RWPE2 (cell line): Measurements from ENCODE around the gene JAK2.
A peak's percentile ranks its signal among the peaks of the same experiment; 100 is the strongest.

ENCODE experiments used
- ATAC-seq: fragments of 200-7000 bp; cut with Tn5 transposase; 3 replicates; pipeline ENCODE4 v1.9.1; 2021; ENCODE audit warnings: low read depth
- DNase-seq: peaks from one replicate; pipeline ENCODE4 v3.0.0-alpha.2; 2020; ENCODE audit warnings: low spot score
- H3K27ac ChIP-seq: fragments of 450-650 bp; 2 replicates; pipeline ENCODE4 v1.5.1; 2017; ENCODE audit warnings: mild to moderate bottlenecking; ENCODE audit not compliant: poor library complexity, severe bottlenecking
- H3K27me3 ChIP-seq: fragments of 250-450 bp; sonication (Bioruptor Pico); 2 replicates; pipeline ENCODE4 v1.5.1; 2021; ENCODE audit warnings: mild to moderate bottlenecking, moderate library complexity; ENCODE audit not compliant: insufficient read depth, poor library complexity, severe bottlenecking
- H3K36me3 ChIP-seq: fragments of 250-450 bp; sonication (Bioruptor Pico); 2 replicates; pipeline ENCODE4 v1.5.1; 2020; ENCODE audit warnings: low read depth, mild to moderate bottlenecking, moderate library complexity
- H3K4me1 ChIP-seq: fragments of 250-450 bp; sonication (Bioruptor Pico); 2 replicates; pipeline ENCODE4 v1.5.1; 2021; ENCODE audit warnings: mild to moderate bottlenecking, moderate library complexity; ENCODE audit not compliant: insufficient read depth, poor library complexity, severe bottlenecking
- H3K4me3 ChIP-seq: fragments of 250-450 bp; sonication (Bioruptor Pico); 2 replicates; pipeline ENCODE4 v1.5.1; 2021; ENCODE audit warnings: mild to moderate bottlenecking, moderate library complexity; ENCODE audit not compliant: severe bottlenecking
- H3K9me3 ChIP-seq: fragments of 250-450 bp; sonication (Bioruptor Pico); 2 replicates; pipeline ENCODE4 v1.5.1; 2021; ENCODE audit warnings: mild to moderate bottlenecking, moderate library complexity; ENCODE audit not compliant: severe bottlenecking
- CTCF ChIP-seq: fragments of 450-650 bp; IDR thresholded peaks from one replicate; pipeline ENCODE4 v1.5.1; 2017; ENCODE audit warnings: mild to moderate bottlenecking, moderate library complexity; ENCODE audit not compliant: poor library complexity, severe bottlenecking

Gene JAK2

DNA sequence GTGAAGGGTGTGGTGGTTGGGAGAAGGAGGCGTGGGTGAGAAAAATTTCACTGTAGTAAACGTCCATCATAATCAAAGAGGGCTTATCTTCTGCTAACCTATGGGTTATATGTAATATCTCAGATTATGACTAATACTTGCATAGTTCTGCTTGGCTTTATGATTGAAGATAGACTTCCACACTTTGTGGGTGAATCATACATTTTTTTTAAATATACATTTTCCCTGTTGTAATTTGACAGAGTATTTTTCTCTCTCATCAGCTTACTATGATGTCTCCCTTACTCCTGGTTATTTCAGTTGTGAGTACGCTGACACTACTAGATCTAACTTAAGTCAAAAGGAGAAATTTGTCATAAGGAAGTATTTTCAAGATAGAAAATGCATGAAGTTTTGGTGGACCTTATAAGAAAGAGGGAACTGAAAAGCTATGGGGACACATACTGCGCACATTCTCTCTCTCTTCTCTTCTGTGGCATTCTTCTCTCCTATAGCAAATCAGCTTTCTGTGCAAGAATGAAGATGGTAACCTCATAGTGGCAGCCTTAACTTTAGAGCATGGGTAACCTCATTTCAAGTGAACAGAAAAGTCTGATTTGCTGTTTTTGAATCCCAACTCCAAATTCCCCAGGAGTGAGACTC, 4.9 kb upstream of the JAK2 start:
- ATAC-seq, result peak; percentile 28
- DNase-seq, result no peak
- H3K9me3 ChIP-seq, result no peaks in the 10 kb centered on the region
- TF ChIP-seq CTCF, result no peak
- H3K4me3 ChIP-seq, result no peak overlapping the region
- H3K4me1 ChIP-seq, result peaks cover 9% of the 10 kb centered on the region
- H3K27ac ChIP-seq, result no peak overlapping the region
- H3K36me3 ChIP-seq, result no peaks in the 10 kb centered on the region
- H3K27me3 ChIP-seq, result no peaks in the 10 kb centered on the region

- Histone ChIP-seq H3K4me3 (no peak overlapping the region), H3K27me3 (no peaks in the 10 kb centered on the region), H3K27ac (no peak overlapping the region), H3K9me3 (no peaks in the 10 kb centered on the region), H3K36me3 (no peaks in the 10 kb centered on the region), H3K4me1 (peaks cover 13% of the 10 kb centered on the region)
- ATAC-seq (no peak), DNase-seq (no peak)
- TF ChIP-seq CTCF, result no peak
Measured at GRCh38 chr9:4982721-4983482, 2.2 kb upstream of the JAK2 start.

- DNase-seq (no peak), ATAC-seq (no peak)
- Histone ChIP-seq H3K27ac (peak overlapping the region; percentile 73), H3K27me3 (no peaks in the 10 kb centered on the region), H3K9me3 (no peaks in the 10 kb centered on the region), H3K4me1 (peaks cover 13% of the 10 kb centered on the region), H3K36me3 (no peaks in the 10 kb centered on the region), H3K4me3 (no peak overlapping the region)
- TF ChIP-seq CTCF, result no peak
Measured at GRCh38 chr9:4983601-4984165, 1.4 kb upstream of the JAK2 start.

DNA sequence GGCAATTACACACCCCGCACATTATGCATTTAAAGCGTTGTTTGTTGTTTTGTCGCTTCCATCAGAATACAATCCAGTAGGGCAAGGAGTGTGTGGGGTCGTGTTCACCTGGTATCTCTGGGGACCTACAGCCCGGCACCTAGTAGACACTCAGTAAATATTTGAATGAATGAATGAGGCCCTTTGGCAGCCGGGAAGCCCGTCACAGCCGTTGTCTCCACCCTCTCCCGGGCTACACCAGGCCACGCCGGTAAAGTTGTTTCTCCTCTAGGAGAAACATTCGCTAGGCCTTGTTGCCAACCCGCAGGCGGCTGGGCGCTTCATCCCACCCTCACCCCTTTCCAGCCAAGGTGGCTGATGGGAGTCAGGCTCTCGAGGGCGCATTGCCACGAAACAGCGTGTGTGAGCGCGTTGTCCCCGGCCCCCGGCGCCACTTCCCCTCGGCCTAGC, 876 bp upstream of the JAK2 start:
- Histone ChIP-seq H3K27ac (peak overlapping the region; percentile 73), H3K36me3 (no peaks in the 10 kb centered on the region), H3K4me1 (peaks cover 13% of the 10 kb centered on the region), H3K4me3 (peak overlapping the region; percentile 51), H3K27me3 (no peaks in the 10 kb centered on the region), H3K9me3 (no peaks in the 10 kb centered on the region)
- DNase-seq (no peak), ATAC-seq (no peak; the same call in 2 of the 3 replicates)
- no peak for TF ChIP-seq CTCF
